Chondrocyte (in vitro differentiated cells): ENCODE data around the gene DOC2A. TPM values are rescaled to one million over a fixed set of nuclear protein-coding genes. Genes with fewer than 3 reads are reported as not detected.
A peak's percentile ranks its signal among the peaks of the same experiment; 100 is the strongest.

ENCODE experiments used
- DNase-seq: peaks from one replicate; pipeline ENCODE4 v3.0.0; 2021; ENCODE audit warnings: mixed read lengths, low spot score
- H3K27ac Mint-ChIP-seq: one replicate; pipeline ENCODE4 v1.8.0; 2021; ENCODE audit warnings: mild to moderate bottlenecking, moderate library complexity, mixed read lengths; ENCODE audit not compliant: unreplicated experiment
- H3K27me3 Mint-ChIP-seq: 2 replicates; pipeline ENCODE4 v1.8.0; 2021; ENCODE audit warnings: low read depth, mixed read lengths
- H3K36me3 Mint-ChIP-seq: 2 replicates; pipeline ENCODE4 v1.8.0; 2021; ENCODE audit warnings: low read depth, mixed read lengths
- H3K4me1 Mint-ChIP-seq: 2 replicates; pipeline ENCODE4 v1.8.0; 2021; ENCODE audit warnings: low read depth, mild to moderate bottlenecking, mixed read lengths
- H3K4me3 Mint-ChIP-seq: one replicate; pipeline ENCODE4 v1.8.0; 2021; ENCODE audit warnings: mild to moderate bottlenecking, moderate library complexity, mixed read lengths; ENCODE audit not compliant: unreplicated experiment
- H3K9me3 Mint-ChIP-seq: 2 replicates; pipeline ENCODE4 v1.8.0; 2021; ENCODE audit warnings: low read depth, mixed read lengths
- CTCF ChIP-seq: fragments of 200-600 bp; sonication (generic); IDR thresholded peaks from 2 replicates; pipeline ENCODE4 v1.5.0; 2021; ENCODE audit warnings: antibody characterized with exemption, mild to moderate bottlenecking, moderate library complexity
- total RNA-seq: library from RNA; stranded (reverse); gene quantifications from 3 replicates; pipeline ENCODE4 v1.2.1, GENCODE V29; 2021

Gene DOC2A
- total RNA-seq, 1 donor from 2014 or later = 0.15 TPM

GRCh38 chr16:30003670-30004423 lies 7.0 kb downstream of the DOC2A start:
- no peaks in the 10 kb centered on the region for H3K4me1 Mint-ChIP-seq
- no peaks in the 10 kb centered on the region for H3K27me3 Mint-ChIP-seq
- H3K27ac Mint-ChIP-seq = no peak overlapping the region
- DNase-seq = no peak
- no peaks in the 10 kb centered on the region for H3K9me3 Mint-ChIP-seq
- peaks cover 3% of the 10 kb centered on the region for H3K36me3 Mint-ChIP-seq
- no peak for TF ChIP-seq CTCF
- H3K4me3 Mint-ChIP-seq = no peak overlapping the region

- TF ChIP-seq CTCF = no peak
- H3K9me3 Mint-ChIP-seq = no peaks in the 10 kb centered on the region
- no peak overlapping the region for H3K4me3 Mint-ChIP-seq
- peaks cover 3% of the 10 kb centered on the region for H3K36me3 Mint-ChIP-seq
- DNase-seq = no peak
- H3K4me1 Mint-ChIP-seq = no peaks in the 10 kb centered on the region
- H3K27ac Mint-ChIP-seq = peak overlapping the region; percentile 45
- H3K27me3 Mint-ChIP-seq = no peaks in the 10 kb centered on the region
Observed at GRCh38 chr16:30002614-30003346, 8.0 kb downstream of the DOC2A start.

- no peak overlapping the region for H3K27ac Mint-ChIP-seq
- H3K9me3 Mint-ChIP-seq = no peaks in the 10 kb centered on the region
- peak; percentile 90 for DNase-seq
- H3K4me1 Mint-ChIP-seq = peaks cover 11% of the 10 kb centered on the region
- H3K36me3 Mint-ChIP-seq = peaks cover 3% of the 10 kb centered on the region
- no peaks in the 10 kb centered on the region for H3K27me3 Mint-ChIP-seq
- H3K4me3 Mint-ChIP-seq = no peak overlapping the region
- TF ChIP-seq CTCF = no peak
Observed at GRCh38 chr16:30000735-30001631, 9.8 kb downstream of the DOC2A start.

- Mint-ChIP-seq H3K27me3 (no peaks in the 10 kb centered on the region), H3K27ac (no peak overlapping the region), H3K36me3 (peaks cover 3% of the 10 kb centered on the region), H3K9me3 (no peaks in the 10 kb centered on the region), H3K4me1 (peaks cover 16% of the 10 kb centered on the region), H3K4me3 (no peak overlapping the region)
- DNase-seq = no peak
- TF ChIP-seq CTCF = no peak
Observed at GRCh38 chr16:29999605-30000004, 11.2 kb downstream of the DOC2A start.

GRCh38 chr16:29996766-29997250 lies 14.0 kb downstream of the DOC2A start:
- H3K36me3 Mint-ChIP-seq = peaks cover 8% of the 10 kb centered on the region

More at GRCh38 chr16:29996766-29997250, 14.0 kb downstream of the DOC2A start:
- no peak for DNase-seq
- TF ChIP-seq CTCF = no peak
- Mint-ChIP-seq H3K4me3 (peak overlapping the region; percentile 96), H3K27me3 (no peaks in the 10 kb centered on the region), H3K4me1 (peaks cover 24% of the 10 kb centered on the region), H3K27ac (peak overlapping the region; percentile 94), H3K9me3 (no peaks in the 10 kb centered on the region)
